ENCODE results near the gene GNS.
A peak's percentile ranks its signal among the peaks of the same experiment; 100 is the strongest.
"Not testable (repeated sequence)": the region's sequence is repeated elsewhere in the genome, so short reads cannot be mapped to it uniquely, and the experiment has no call there.

Gene GNS

DNA sequence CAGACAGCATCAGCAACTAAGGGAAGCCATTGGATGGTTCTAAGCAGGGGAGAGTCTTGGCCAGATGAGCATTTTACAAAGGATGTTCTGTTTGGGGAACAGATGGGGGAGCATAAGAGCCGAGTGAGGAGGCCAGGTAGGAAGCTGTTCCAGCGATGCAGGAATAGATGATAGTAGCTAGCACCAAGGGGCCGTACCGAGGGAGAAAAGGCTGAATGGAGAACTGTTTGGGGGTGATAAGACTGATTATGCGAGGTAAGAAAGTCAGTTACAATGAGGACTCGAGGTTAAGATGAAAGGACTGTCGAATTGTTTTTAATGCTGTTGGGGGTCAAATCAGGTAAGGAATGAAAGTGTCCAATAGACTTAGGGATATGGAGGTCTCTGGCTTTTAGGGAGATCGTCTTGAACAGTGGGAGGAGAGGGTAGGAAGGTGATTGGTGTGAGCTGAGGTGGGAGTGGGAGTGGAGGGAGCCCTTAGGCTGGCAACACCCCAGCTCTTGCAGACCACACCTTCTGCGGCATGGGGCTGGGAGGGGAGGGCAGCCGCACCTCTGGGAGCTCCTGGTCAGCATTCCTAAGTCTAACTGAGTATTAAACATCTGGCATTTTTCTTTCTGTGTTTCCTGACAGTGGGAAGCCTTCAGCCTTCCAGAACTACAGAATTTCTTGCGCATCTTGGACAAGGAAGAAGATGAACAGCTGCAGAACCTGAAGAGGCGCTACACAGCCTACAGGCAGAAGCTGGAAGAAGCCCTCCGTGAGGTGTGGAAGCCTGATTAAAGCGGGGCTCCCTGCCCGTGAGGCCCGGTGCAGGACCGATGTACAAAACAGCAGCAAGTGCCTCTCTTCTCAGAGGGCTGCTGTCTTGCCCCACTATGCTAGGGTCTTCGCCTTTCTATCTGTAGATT, 64.8 kb downstream of the GNS start:
- DNase-seq, result no peak

DNA sequence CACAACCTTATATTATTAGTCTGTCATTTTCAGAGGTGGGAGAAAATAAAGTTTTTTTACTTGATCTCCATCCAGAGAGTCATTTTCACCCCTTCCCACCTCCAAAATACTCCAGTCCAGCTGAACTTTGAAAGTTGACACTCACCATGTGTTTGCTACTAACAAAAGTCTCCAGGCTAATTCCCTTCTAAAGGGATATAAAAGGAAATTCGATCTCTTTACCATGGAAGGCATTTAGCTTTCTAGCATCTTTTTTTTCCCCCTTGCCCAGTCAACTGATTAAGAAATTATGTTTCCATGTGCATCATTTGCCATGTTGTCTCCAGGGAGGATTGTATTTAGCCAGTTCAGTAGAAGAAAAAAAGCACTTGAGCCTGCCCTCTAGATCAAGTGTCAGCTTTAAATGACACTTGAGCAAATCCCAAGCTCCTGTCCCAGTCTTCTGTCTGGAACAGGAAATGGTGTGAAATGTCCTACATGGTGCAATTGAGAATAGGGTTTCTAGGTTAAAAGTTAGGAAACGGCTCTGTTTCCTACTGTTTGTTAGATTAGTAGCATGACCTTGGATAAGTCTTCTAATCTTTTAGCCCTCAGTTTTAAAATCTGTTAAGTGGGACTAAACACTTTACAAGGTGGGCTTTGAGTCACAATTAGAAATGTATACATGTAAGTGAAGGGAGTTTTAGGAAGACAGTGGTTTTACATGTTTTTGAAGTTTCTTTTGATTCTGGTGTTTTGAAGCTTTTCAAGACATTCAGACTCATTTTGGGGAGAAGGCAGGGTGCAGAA, 67.2 kb downstream of the GNS start:
- no peak for DNase-seq

DNA sequence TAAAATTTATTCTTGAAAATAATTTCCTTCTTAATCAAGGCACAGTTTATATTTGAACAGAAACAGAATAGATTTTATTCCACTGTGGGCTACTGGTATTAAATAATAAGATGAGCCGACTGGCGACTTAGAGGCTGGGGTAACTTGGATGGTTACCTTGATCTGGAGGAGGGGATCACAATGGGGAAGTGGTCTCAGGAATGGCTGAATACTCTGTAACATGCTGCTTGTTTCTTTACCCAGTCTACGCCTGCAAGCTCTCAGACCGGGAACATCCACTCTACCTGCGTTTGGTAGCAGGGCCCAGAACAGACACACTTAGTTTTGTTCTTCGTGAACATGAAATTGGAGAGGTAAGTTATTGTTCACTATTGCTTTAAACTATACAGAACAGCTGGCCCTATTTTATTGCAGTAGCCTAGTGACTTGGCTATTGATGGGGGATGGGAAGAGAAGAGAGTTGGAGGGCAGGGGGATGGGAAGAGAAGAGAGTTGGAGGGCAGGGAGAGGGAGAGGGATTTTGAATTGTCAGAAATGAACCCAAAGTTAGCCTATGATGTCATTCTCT, 67.9 kb downstream of the GNS start:
- DNase-seq, result no peak

DNA sequence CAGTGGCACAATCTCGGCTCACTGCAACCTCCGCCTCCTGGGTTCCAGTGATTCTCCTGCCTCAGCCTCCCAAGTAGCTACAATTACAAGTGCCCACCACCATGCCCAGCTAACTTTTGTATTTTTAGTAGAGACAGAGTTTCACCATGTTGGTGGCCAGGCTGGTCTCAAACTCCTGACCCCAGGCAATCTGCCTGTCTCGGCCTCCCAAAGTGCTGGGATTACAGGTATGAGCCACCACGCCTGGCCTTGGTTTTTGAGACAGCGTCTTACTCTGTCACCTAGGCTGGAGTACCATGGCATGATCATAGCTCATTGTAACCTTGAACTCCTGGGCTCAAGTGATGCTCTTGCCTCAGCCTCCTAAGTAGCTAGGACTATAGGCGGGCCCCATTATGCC, 69.0 kb downstream of the GNS start:
- not testable (repeated sequence) for DNase-seq

DNA sequence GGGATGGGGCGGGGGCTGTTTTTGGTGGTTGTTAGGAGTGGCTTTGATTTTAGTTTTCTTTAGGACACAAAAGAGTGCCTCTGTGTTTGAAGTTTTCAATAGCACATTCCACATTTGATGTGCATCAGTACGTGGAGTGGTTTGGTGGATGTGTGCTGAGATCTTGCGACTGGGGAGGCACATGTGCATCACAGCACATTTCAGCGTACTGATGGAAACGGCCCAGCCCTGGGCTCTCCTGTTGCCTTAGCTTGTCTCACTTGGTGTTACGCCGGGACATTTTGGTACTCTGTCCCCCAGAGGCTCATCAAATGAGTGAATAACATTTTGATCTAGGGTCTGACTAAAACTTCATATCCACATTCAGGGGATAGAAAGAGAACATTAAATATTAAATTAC, 70.5 kb downstream of the GNS start:
- no peak for DNase-seq

DNA sequence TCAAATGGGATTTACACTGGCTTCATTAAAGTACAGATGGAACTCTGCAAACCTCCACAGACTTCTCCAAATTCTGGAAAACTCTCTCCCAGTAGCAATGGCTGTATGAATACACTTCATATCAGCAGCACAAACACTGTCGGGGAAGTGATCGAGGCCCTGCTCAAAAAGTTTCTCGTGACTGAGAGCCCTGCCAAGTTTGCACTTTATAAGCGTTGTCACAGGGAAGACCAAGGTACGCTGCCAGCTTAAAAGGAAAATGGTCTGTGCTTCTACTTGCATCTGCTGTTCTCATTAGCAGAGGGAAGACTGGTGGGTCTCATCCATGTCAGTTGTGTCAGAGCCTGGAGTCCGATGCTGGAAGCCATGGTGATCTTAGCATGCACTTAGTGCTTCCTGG, 71.0 kb downstream of the GNS start:
- DNase-seq, result no peak

DNA sequence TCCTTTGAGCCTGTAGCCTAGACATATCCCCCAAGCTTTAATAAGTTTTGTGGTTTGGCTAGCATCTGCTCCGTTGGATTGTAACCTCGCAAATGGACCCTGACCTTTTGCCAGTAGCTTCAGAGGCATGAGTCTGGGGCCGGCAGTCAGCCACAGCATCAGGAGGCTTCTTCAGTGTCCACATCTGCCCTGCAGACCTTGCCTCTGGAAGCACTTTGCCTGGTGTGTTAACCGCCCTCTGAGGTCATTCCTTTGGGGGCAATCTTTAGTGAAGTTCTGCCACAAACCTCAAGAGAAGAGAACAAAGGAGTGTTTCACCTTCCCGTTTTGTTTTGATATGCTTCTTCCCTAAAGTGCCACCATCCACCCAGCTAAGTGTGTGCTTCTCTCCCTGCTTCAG, 71.4 kb downstream of the GNS start:
- no peak for DNase-seq

DNA sequence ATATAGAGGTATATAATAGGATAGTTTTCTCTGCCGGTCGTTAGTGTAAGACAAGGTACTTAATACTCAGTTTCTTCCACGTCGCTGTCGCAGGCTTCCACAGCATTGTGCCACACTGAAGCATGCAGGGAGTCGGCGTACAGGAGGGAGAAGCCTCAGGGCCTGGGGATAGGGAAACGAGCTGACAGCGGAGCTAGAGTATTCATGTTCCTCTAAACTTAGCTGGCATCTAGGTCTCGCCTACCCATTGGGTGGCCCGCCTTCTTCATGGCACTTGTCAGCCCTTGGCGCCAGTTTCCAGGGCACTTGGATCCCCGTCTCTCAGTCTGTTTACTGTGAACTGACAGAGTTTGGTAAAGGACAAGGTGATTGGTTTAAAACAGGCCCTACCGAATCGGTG, 73.6 kb downstream of the GNS start:
- no peak for DNase-seq

DNA sequence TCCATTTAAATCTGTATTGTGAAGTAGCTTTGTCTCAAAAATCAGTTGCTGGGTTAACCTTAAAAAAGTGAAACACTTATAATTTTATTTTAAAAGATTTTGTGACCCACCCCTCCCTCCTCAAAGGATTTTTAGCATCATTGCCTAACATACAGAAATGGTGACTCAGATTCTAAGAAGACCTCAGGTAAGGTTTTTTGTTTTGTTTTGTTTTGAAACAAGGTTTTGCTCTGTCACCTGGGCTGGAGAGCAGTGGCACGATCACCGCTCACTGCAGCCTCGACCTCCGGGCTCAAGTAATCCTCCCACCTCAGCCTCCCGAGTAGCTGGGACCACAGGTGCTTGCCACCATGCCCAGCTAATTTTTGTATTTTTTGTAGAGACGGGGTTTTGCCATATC, 74.2 kb downstream of the GNS start:
- DNase-seq, result no peak

DNA sequence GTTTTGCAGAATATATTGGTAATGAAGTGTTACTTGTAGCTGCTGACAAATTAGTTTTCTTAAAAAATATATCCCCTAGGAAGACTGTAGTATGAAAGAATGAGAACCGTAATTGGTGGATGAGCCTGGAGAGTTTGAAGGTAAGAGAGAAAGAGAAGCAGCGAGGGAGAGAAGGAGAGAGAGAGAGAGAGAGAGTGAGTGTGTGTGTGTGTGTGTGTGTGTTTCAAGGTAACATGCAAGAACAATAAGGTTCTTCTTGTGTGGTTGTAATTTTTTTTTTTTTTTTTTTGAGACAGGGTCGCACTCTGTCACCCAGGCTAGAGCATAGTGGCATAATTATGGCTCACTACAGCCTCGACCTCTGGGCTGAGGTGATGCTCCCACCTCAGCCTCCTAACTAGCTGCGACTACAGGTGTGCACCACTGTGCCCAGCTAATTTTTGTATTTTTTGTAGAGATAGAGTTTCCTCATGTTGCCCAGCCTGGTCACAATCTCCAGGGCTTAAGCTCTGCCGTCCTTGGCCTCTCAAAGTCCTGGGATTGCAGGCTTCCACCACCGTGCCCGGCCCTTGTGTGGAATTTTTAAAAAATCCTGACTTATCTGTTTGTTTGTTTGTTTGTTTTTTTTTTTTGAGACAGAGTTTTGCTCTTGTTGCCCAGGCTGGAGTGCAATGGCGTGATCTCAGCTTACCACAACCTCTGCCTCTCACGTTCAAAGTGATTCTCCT, 75.2 kb downstream of the GNS start:
- no peak for DNase-seq

DNA sequence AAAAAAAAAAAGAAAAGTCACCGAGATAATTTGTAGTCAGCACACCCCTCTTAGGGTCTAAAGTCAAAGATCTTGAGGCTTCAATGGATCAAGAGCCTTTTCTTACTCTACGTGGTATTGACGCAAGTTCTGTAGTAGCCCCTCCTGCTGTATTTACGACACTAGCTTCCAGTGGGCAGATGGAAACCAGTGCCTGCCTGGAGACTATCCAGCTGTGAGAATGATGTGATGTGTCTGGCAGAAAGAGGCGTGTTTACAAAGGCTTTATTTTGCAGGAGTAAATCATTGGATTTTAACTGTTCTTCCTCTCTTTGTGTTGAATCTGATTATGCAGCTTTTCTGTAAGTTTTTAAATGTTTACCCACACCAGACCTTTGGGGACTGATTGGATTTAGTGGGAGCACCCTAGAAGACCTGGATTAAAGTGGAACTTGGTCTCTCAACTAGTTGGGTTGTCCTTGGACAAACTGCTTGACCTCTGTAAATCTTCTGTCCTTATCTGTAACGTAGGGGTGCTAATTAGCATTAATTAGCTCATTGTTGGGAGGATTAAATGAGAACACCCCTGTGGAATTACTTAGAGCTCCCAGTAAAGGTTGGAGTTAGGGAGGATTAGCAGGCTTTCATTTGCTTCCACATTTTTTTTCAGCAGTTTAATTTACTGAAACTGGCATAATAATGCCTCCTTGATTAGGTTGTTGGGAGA, 76.5 kb downstream of the GNS start:
- DNase-seq, result no peak

DNA sequence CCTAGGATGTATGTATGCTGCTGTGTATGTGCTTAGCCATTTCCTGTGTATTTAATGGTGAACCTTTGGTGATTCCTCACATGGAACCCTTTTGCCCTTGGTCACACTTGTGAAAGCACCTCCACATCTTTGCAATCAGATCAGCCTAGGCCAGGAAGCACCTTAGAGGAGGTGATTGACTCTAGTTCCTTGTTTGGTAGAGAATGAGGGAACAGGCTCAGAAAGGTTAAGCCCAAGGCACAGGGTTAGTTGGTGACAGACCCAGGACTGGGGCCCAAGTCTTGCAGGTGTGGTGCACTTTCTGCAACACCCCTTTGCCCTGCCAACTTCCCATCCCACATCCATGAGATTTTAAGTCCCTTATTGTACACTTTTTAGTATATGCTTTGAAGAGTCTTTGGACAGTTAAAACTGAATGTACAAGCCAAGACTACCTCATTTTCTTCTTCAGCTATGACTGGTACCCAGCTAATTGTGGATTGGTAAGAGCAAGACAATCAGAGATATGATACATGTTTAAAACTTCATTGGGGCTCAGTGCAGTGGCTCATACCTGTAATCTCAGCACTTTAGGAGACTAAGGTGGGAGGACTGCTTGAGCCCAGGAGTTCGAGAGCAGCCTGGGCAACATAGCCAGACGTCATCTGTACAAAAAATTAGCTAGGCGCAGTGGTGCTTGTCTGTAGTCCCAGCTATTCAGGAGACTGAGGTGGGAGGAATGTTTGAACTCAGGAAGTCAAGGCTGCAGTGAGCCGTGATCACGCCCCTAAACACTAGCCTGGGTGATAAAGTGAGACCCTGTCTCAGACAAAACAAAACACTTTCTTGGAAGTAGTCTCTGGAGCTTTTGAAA, 77.8 kb downstream of the GNS start:
- no peak for DNase-seq

DNA sequence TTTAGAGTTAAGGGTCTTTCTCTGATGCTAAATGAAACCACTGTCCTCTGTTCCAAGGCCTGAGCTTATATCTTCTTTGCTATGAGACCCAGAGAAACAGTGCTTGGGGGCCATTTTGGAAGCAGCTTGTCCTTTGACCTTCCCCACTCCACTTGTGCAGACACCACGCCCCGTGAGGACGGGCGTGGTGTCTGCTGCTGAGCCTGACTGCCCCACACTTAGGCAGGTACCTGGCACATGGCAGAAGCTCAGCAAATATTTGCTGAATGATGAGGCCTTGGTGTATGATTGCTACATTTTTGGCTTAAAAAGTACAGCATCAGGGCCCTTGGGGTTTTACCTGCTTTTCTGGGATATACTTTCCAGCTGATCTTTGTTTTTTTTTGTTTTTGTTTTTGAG, 79.0 kb downstream of the GNS start:
- DNase-seq, result no peak

DNA sequence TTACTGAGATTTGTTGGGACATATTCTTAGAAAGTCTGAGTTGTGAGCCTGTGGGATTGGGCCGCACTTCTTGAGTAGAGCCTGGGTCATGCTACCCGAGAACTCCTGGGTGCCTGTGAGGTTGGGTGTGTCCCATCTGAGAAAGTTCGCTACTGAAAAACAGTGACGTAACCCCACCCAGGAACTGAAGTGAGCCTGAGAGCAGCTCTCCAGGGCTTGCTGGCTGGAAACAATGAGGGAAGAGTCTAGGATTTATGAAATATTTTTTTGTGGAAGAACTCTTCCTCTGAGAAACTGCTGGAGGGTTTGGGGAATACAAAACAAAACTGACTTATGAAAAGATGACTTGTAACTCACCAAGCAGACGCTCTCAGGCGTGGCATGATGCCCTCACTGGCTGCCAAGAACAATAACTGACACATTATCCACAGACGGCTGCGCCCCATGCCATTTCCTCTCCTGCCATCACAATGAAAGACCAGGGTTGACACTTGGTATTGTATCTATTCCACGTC, 79.7 kb downstream of the GNS start:
- DNase-seq, result peak; percentile 88

DNA sequence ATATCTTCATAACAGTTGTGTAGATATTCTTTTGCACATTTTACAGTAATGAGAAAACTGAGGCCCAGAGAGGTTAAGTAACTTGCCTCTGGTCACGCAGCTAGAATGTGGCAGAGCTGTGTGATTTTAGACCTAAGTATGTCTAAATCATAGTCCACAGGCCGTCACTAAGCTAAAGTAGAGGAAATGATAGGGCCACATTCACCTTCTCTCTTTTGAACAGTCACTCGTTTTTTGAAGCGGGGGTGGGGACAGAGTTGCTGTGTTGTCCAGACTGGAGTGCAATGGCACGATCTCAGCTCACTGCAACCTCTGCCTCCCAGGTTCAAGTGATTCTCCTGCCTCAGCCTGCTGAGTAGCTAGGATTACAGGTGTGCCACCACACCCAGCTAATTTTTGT, 80.4 kb downstream of the GNS start:
- no peak for DNase-seq

DNA sequence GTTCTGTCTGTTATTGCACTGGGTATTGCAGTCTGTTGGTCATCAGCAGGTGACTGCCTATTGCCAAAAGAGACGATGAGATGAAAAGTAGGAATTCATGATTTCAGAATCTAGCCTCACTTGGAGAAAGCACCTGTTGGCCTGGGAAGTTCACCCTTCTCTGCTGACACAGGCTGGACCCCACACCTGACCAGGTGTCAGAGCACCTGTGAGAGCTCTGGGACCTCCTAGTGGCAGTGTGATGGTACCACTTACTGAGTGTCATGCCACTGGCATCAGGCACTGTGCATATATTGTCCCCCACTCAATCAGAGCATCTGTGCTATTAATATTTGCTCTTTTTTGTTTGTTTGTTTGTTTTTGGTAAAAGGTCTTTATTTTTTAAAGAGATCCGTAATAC, 81.0 kb downstream of the GNS start:
- DNase-seq, result no peak

DNA sequence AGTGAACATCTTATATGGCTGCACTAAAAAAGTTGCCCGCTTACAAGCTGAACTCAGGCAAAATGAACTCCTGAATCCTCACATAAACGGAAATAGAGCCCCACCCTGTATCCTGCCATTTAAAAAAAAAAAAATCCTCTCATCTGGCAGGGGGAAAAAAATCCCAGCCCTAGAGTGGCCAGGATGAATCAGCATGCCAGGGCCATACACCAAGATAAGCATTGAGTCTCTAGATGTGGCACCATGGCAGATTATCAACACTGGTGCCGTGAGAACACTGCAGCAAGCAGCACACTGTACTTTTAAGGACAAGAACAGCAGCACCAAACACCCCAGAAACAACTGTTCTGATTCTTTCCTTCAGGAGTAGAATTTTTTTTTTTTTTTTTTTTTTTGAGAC, 83.4 kb downstream of the GNS start:
- no peak for DNase-seq

DNA sequence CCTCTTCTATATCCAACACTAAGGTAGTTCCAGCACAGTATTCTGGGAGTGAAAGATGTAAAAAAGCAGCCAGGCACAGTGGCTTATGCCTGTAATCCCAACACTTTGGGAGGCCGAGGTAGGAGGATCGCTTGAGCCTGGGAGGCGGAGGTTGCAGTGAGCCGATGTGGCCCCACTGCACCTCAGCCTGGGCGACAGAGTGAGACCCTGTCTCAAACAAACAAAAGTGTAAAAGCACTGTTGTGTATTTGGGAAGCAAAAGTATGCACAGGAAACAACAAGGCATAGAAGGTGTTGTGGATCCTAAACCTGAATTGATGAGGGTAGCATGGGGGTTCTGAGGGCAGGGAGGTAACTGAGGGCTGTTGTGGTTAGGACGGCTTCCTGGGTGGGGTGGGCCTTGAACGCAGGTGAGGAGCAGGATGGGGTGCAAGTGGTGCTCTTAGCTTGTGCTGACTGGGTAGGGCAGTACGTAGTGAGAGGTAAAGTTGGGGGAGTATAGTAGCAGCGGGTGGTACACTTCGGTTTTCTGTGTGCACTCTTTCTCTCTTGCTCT, 84.8 kb downstream of the GNS start:
- DNase-seq, result no peak

DNA sequence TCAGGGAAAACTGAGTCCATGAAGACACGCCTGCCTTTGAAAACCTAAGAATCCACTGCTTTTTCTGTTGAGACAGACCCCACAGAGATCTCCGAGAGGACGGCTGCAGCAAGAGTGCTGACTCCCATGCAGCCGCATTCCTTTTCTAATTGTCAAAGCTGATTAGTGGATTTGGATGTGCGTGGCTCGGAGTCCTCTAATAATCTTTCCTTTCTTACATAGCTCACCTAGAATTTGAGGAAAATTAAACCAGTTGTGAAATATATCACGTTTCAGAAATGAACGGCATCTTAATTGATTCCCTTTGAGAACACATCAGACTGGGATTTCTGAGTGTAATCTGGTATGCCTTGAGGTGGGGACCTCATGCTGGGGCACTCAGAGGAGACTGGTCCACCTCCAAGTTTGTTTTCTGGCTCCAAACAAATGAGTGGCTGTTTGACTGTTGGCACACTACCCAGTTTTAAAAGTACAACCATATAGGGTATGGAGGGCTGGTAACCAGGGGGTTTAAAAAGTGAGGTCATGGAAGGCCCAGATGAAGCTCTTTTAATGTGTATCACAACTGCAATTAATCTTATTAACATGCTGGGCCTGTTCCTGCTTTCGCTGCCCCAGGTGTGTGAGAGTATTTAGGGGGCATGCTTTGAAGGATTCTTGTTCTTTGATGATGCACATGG, 85.6 kb downstream of the GNS start:
- DNase-seq, result no peak

DNA sequence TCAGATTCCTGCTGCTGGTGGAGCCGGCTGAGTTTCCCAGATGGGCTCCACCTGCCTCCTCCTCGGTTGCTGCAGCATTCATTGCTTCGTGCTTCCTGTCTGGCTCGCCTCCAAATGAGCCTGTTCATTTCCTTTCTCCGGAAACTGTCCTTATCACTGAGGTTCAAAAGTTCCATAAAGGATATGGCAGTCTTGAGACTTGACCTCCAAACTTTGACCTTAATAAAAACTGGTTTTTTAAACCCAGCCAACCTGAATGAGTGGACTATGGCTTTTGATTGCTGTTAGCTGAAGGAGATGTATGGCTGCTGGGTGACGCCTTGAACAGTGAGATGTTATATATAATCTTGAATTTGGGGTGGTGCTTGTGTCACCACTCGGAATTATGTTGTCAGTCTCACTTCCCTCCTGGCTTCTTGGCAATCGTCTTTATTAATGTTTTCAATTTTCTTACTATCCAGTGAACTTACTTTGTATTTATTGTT, 86.2 kb downstream of the GNS start:
- DNase-seq, result no peak
